MCF 10A (cell line): ENCODE data around the gene TMEM245. TPM values are rescaled to one million over a fixed set of nuclear protein-coding genes. Genes with fewer than 3 reads are reported as not detected.

ENCODE experiments used
- BruUV-seq: library from RNA; stranded (reverse); fragments of 400-500 nt; replicated peaks from 2 replicates; lab custom pipeline; 2021; lab: Mats Ljungman, UMichigan
- CTCF ChIA-PET: fragments of 300-600 bp; sonication (Branson Sonifier 250); formaldehyde crosslinking; extraction: SDS; loops from one replicate; lab custom pipeline; 2021; ENCODE audit warnings: antibody characterized with exemption, inconsistent platforms; lab: Yijun Ruan, JAX
- POLR2A ChIA-PET: fragments of 300-600, 350-650 bp; sonication (Branson Sonifier 250); formaldehyde crosslinking; extraction: SDS; loops from one replicate; lab custom pipeline; 2020; ENCODE audit warnings: antibody characterized with exemption, inconsistent platforms; lab: Yijun Ruan, JAX
- DNase-seq: peaks from one replicate; pipeline ENCODE4 v3.0.0-alpha.2; 2018; ENCODE audit not compliant: unreplicated experiment
- H3K27ac Mint-ChIP-seq: one replicate; pipeline ENCODE4 v1.8.0; 2022; ENCODE audit warnings: mild to moderate bottlenecking, low read depth, mixed read lengths; ENCODE audit not compliant: unreplicated experiment
- H3K27me3 Mint-ChIP-seq: one replicate; pipeline ENCODE4 v1.8.0; 2022; ENCODE audit warnings: mixed read lengths; ENCODE audit not compliant: insufficient read depth, unreplicated experiment
- H3K36me3 Mint-ChIP-seq: one replicate; pipeline ENCODE4 v1.8.0; 2022; ENCODE audit warnings: mild to moderate bottlenecking, moderate library complexity, mixed read lengths; ENCODE audit not compliant: insufficient read depth, unreplicated experiment
- H3K4me1 Mint-ChIP-seq: one replicate; pipeline ENCODE4 v1.8.0; 2022; ENCODE audit warnings: mixed read lengths; ENCODE audit not compliant: insufficient read depth, unreplicated experiment
- H3K4me3 Mint-ChIP-seq: one replicate; pipeline ENCODE4 v1.8.0; 2022; ENCODE audit warnings: mild to moderate bottlenecking, moderate library complexity, mixed read lengths; ENCODE audit not compliant: unreplicated experiment
- H3K9me3 Mint-ChIP-seq: one replicate; pipeline ENCODE4 v1.8.0; 2022; ENCODE audit warnings: mixed read lengths; ENCODE audit not compliant: unreplicated experiment
- CTCF ChIP-seq: fragments of 200-600 bp; IDR thresholded peaks from one replicate; pipeline ENCODE4 v1.8.0; 2022; ENCODE audit warnings: antibody characterized with exemption, mild to moderate bottlenecking; ENCODE audit not compliant: unreplicated experiment
- intact Hi-C: fragments of 100-400 bp; cut with micrococcal nuclease; formaldehyde crosslinking; loops from 2 replicates; pipeline ENCODE4 v1.14.1; 2022
- total RNA-seq: library from RNA; stranded (reverse); gene quantifications from 2 replicates; pipeline ENCODE4 v1.2.3, GENCODE V29; 2022

Gene TMEM245
- total RNA-seq, 1 experiment from 2014 or later, result 35.0 TPM

GRCh38 chr9:109028457-109028856 lies 91.3 kb downstream of the TMEM245 start:
- Mint-ChIP-seq H3K4me1 (peaks cover 10% of the 10 kb centered on the region), H3K27ac (no peak overlapping the region), H3K27me3 (no peaks in the 10 kb centered on the region), H3K4me3 (no peak overlapping the region), H3K36me3 (peaks cover 39% of the 10 kb centered on the region), H3K9me3 (no peaks in the 10 kb centered on the region)
- BruUV-seq, result no TSS peak
- ChIA-PET POLR2A (interaction anchor here (0.7 to 1.8 kb wide), 4 partner anchors 14 to 73 kb away, joined by 3 to 7 read pairs (median 4); partner anchors contain the start of gene CTNNAL1), CTCF (interaction anchor here (1.0 kb wide), 1 partner anchor 72 kb away, joined by 3 read pairs; no protein-coding TSS in a partner anchor)
- no peak for DNase-seq
- intact Hi-C loops, result no loop called here
- no peak for TF ChIP-seq CTCF

- BruUV-seq, result no TSS peak
- H3K27ac Mint-ChIP-seq, result no peak overlapping the region
- no peak for TF ChIP-seq CTCF
- POLR2A ChIA-PET, result no interaction called here
- CTCF ChIA-PET, result interaction anchor here (0.6 kb wide), 1 partner anchor 203 kb away, joined by 4 read pairs; no protein-coding TSS in a partner anchor
- peaks cover 33% of the 10 kb centered on the region for H3K36me3 Mint-ChIP-seq
- intact Hi-C loops, result no loop called here
- H3K9me3 Mint-ChIP-seq, result no peaks in the 10 kb centered on the region
- no peak overlapping the region for H3K4me3 Mint-ChIP-seq
- H3K27me3 Mint-ChIP-seq, result no peaks in the 10 kb centered on the region
- H3K4me1 Mint-ChIP-seq, result peaks cover 10% of the 10 kb centered on the region
- no peak for DNase-seq
Observed at GRCh38 chr9:109027176-109027575, 92.6 kb downstream of the TMEM245 start.

GRCh38 chr9:109026306-109026705 lies 93.4 kb downstream of the TMEM245 start:
- Mint-ChIP-seq H3K27me3 (no peaks in the 10 kb centered on the region), H3K36me3 (peaks cover 27% of the 10 kb centered on the region), H3K9me3 (no peaks in the 10 kb centered on the region), H3K4me1 (peaks cover 2% of the 10 kb centered on the region), H3K4me3 (no peak overlapping the region), H3K27ac (no peak overlapping the region)
- ChIA-PET POLR2A (no interaction called here), CTCF (no interaction called here)
- no peak for DNase-seq
- no TSS peak for BruUV-seq
- intact Hi-C loops, result no loop called here
- no peak for TF ChIP-seq CTCF

- POLR2A ChIA-PET, result interaction anchor here (0.9 to 1.5 kb wide), 2 partner anchors 9 to 12 kb away, joined by 3 to 6 read pairs; partner anchors contain the start of gene CTNNAL1
- BruUV-seq, result no TSS peak
- no peak overlapping the region for H3K27ac Mint-ChIP-seq
- CTCF ChIA-PET, result interaction anchor here (0.7 to 0.9 kb wide), 2 partner anchors 9 to 238 kb away, joined by 3 read pairs; no protein-coding TSS in a partner anchor
- TF ChIP-seq CTCF, result no peak
- intact Hi-C loops, result no loop called here
- H3K27me3 Mint-ChIP-seq, result no peaks in the 10 kb centered on the region
- DNase-seq, result no peak
- H3K36me3 Mint-ChIP-seq, result peaks cover 43% of the 10 kb centered on the region
- no peaks in the 10 kb centered on the region for H3K4me1 Mint-ChIP-seq
- no peaks in the 10 kb centered on the region for H3K9me3 Mint-ChIP-seq
- no peak overlapping the region for H3K4me3 Mint-ChIP-seq
Observed at GRCh38 chr9:109022873-109023272, 96.9 kb downstream of the TMEM245 start.
